Measurements from ENCODE around the gene TRPC4AP.

The TRPC4AP gene

GRCh38 chr20:35039846-35040489 is 52.6 kb downstream of the TRPC4AP start:
- TF ChIP-seq CTCF (IDR thresholded peaks at IDR 0.05) = no peak
- DNase-seq (ENCODE audit: low spot score) = no peak
- no peak overlapping the region for H3K4me3 ChIP-seq
- no peak overlapping the region for H3K27ac ChIP-seq

GRCh38 chr20:35039146-35039545 is 53.5 kb downstream of the TRPC4AP start:
- Histone ChIP-seq H3K4me3 (no peak overlapping the region), H3K27ac (no peak overlapping the region)
- no peak for TF ChIP-seq CTCF (IDR thresholded peaks at IDR 0.05)
- no peak for DNase-seq (ENCODE audit: low spot score)

DNA sequence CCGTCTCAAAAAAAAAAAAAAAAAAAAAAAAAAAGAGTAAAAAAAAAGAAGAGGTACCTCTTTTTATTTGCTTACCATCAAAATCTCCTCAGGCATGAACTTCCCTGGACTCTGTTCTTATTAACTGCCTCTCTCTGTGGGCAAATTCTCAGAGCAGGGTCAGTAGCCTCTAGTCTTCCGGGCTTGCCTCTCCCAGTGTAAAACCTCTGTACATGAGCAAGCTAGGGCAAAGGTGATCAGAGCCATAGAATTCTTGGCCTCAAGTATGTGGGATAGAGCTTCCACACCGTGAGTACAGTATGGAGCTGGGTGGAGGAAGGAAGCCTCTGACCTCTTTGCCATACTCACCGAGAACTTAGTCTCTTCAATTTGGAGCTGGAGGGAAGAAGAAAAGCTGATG is 58.5 kb downstream of the TRPC4AP start:
- TF ChIP-seq CTCF (IDR thresholded peaks at IDR 0.05) = no peak
- no peak overlapping the region for H3K27ac ChIP-seq
- no peak overlapping the region for H3K4me3 ChIP-seq
- DNase-seq (ENCODE audit: low spot score) = no peak

DNA sequence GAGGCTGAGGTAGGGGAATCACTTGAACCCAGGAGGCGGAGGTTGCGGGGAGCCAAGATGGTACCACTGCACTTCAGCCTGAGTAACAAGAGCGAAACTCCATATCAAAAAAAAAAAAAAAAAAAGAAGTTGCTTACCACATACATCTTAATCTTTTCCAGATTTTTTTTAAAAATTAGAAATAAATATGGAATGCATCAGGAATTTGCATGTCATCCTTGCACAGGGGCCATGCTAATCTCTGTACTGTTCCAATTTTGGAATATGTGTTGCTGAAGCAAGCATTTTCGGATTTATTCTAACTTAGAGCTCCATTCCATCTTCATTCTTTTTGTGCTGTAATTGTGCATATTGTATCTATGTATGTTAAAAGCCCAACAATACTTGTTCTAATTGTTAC is 62.5 kb downstream of the TRPC4AP start:
- DNase-seq (ENCODE audit: low spot score) = no peak

GRCh38 chr20:35027301-35027700 is 65.3 kb downstream of the TRPC4AP start:
- TF ChIP-seq CTCF (IDR thresholded peaks at IDR 0.05) = no peak
- DNase-seq (ENCODE audit: low spot score) = no peak
- Histone ChIP-seq H3K4me3 (no peak overlapping the region), H3K27ac (no peak overlapping the region)

More for the DNA sequence above, 62.5 kb downstream of the TRPC4AP start:
- Histone ChIP-seq H3K4me3 (no peak overlapping the region), H3K27ac (no peak overlapping the region)
- TF ChIP-seq CTCF (IDR thresholded peaks at IDR 0.05) = no peak

DNA sequence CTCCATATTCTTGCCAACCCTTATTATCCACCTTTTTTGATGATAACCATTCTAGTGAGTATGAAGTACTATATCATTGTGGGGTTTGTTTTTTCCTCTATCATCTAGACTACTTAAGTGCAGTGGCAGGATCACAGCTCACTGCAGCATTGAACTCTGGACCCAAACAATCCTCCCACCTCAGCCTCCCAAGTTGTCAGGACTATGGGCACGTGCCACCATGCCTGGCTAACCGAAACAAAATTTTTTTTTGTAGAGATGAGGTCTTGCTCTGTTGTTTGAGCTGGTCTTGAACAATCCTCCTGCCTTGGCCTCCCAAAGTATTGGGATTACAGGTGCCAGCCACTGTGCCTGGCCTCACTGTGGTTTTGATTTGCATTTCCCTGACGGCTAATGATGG is 67.5 kb downstream of the TRPC4AP start:
- H3K27ac ChIP-seq = no peak overlapping the region
- no peak overlapping the region for H3K4me3 ChIP-seq
- no peak for DNase-seq (ENCODE audit: low spot score)
- TF ChIP-seq CTCF (IDR thresholded peaks at IDR 0.05) = no peak

- H3K27ac ChIP-seq = no peak overlapping the region
- TF ChIP-seq CTCF (IDR thresholded peaks at IDR 0.05) = no peak
- no peak for DNase-seq (ENCODE audit: low spot score)
- H3K4me3 ChIP-seq = no peak overlapping the region
Observed at GRCh38 chr20:35023624-35024023, 69.0 kb downstream of the TRPC4AP start.
